ENCODE data around the gene RNASE7. TPM values are rescaled to one million over a fixed set of nuclear protein-coding genes. Genes with fewer than 3 reads are reported as not detected.

The RNASE7 gene
- total RNA-seq, 1 experiment from 2014 or later: not detected

- H3K9me3 ChIP-seq (ENCODE audit: low read length): no peaks in the 10 kb centered on the region
- no peak overlapping the region for H3K27ac ChIP-seq (ENCODE audit: low read length)
- H3K36me3 ChIP-seq (ENCODE audit: low read depth, low read length): no peaks in the 10 kb centered on the region
- POLR2A ChIA-PET (ENCODE audit: unreplicated experiment): no interaction called here
- no peak overlapping the region for H3K4me3 ChIP-seq (ENCODE audit: low read length)
- peaks cover 18% of the 10 kb centered on the region for H3K27me3 ChIP-seq (ENCODE audit: low read length)
- no peak overlapping the region for H3K4me2 ChIP-seq (ENCODE audit: low read length)
- no peak for DNase-seq
- no peaks in the 10 kb centered on the region for H3K4me1 ChIP-seq (ENCODE audit: insufficient read depth, low read length)
- H3K79me2 ChIP-seq (ENCODE audit: low read length): no peaks in the 10 kb centered on the region
- intact Hi-C loops (cut with micrococcal nuclease): no loop called here
- CTCF ChIA-PET: no interaction called here
- H4K20me1 ChIP-seq (ENCODE audit: low read length): no peaks in the 10 kb centered on the region
- no peaks in the 10 kb centered on the region for H3K9me2 ChIP-seq (replicated peaks; ENCODE audit: low read length)
- TF ChIP-seq EZH2 (IDR thresholded peaks at IDR 0.05; ENCODE audit: low read length, unreplicated experiment): no peak
- no peak for TF ChIP-seq EZH2phosphoT487 (IDR thresholded peaks at IDR 0.05; ENCODE audit: borderline replicate concordance, low read length)
- BruUV-seq (replicated peaks): no TSS peak
- H3F3A ChIP-seq (ENCODE audit: low read length, unreplicated experiment): no peaks in the 10 kb centered on the region
- H3K9ac ChIP-seq (ENCODE audit: low read length): no peak overlapping the region
- no peak overlapping the region for H2AFZ ChIP-seq (ENCODE audit: low read length)
- ATAC-seq: no peak
Measured at GRCh38 chr14:21055432-21056117, 13.4 kb downstream of the RNASE7 start.

- TF ChIP-seq EZH2phosphoT487 (IDR thresholded peaks at IDR 0.05; ENCODE audit: borderline replicate concordance, low read length): no peak
- TF ChIP-seq CTCF (conservative IDR thresholded peaks at IDR 0.05; ENCODE audit: low read depth, low read length): no peak
- TF ChIP-seq EZH2 (IDR thresholded peaks at IDR 0.05; ENCODE audit: low read length, unreplicated experiment): no peak
- no TSS peak for BruUV-seq (replicated peaks)
- Histone ChIP-seq H3K27ac (ENCODE audit: low read length) (no peak overlapping the region), H3K79me2 (ENCODE audit: low read length) (no peaks in the 10 kb centered on the region), H3F3A (ENCODE audit: low read length, unreplicated experiment) (no peaks in the 10 kb centered on the region), H2AFZ (ENCODE audit: low read length) (no peak overlapping the region), H4K20me1 (ENCODE audit: low read length) (no peaks in the 10 kb centered on the region), H3K9ac (ENCODE audit: low read length) (no peak overlapping the region), H3K4me1 (ENCODE audit: insufficient read depth, low read length) (no peaks in the 10 kb centered on the region), H3K9me2 (replicated peaks; ENCODE audit: low read length) (no peaks in the 10 kb centered on the region), H3K9me3 (ENCODE audit: low read length) (no peaks in the 10 kb centered on the region), H3K27me3 (ENCODE audit: low read length) (peaks cover 28% of the 10 kb centered on the region), H3K36me3 (ENCODE audit: low read depth, low read length) (no peaks in the 10 kb centered on the region), H3K4me3 (ENCODE audit: low read length) (no peak overlapping the region), H3K4me2 (ENCODE audit: low read length) (no peak overlapping the region)
- ChIA-PET CTCF (no interaction called here), POLR2A (ENCODE audit: unreplicated experiment) (no interaction called here)
- intact Hi-C loops (cut with micrococcal nuclease): no loop called here
- DNase-seq: peak; percentile 21
- ATAC-seq: no peak
Measured at GRCh38 chr14:21056520-21057163, 14.5 kb downstream of the RNASE7 start.

- POLR2A ChIA-PET (ENCODE audit: unreplicated experiment): no interaction called here
- no TSS peak for BruUV-seq (replicated peaks)
- Histone ChIP-seq H3K4me2 (ENCODE audit: low read length) (no peak within 1 kb of the TSS), H2AFZ (ENCODE audit: low read length) (no peak within 1 kb of the TSS), H4K20me1 (ENCODE audit: low read length) (no peaks in the 10 kb centered on the region), H3K27me3 (ENCODE audit: low read length) (peaks cover 33% of the 10 kb centered on the region), H3K9me3 (ENCODE audit: low read length) (no peaks in the 10 kb centered on the region), H3K9ac (ENCODE audit: low read length) (no peak within 1 kb of the TSS), H3K4me3 (ENCODE audit: low read length) (no peak within 1 kb of the TSS), H3F3A (ENCODE audit: low read length, unreplicated experiment) (no peaks in the 10 kb centered on the region), H3K36me3 (ENCODE audit: low read depth, low read length) (no peaks in the 10 kb centered on the region), H3K9me2 (replicated peaks; ENCODE audit: low read length) (no peaks in the 10 kb centered on the region), H3K79me2 (ENCODE audit: low read length) (no peaks in the 10 kb centered on the region), H3K27ac (ENCODE audit: low read length) (no peak within 1 kb of the TSS), H3K4me1 (ENCODE audit: insufficient read depth, low read length) (no peaks in the 10 kb centered on the region)
- TF ChIP-seq CTCF (conservative IDR thresholded peaks at IDR 0.05; ENCODE audit: low read depth, low read length) (no peak), EZH2 (IDR thresholded peaks at IDR 0.05; ENCODE audit: low read length, unreplicated experiment) (no peak), EZH2phosphoT487 (IDR thresholded peaks at IDR 0.05; ENCODE audit: borderline replicate concordance, low read length) (no peak)
- CTCF ChIA-PET: no interaction called here
- ATAC-seq (no peak), DNase-seq (no peak)
- intact Hi-C loops (cut with micrococcal nuclease): no loop called here
Measured at GRCh38 chr14:21057803-21058675, 15.9 kb downstream of the RNASE7 start, which contains the start of gene RNASE8. Gene RNASE8, plus strand, starts transcription at chr14:21057822. Its CDS starts 71 bp downstream, at chr14:21057893.
